CD8-positive, alpha-beta memory T cell (primary cell): ENCODE data around the gene CUX1. TPM values are rescaled to one million over a fixed set of nuclear protein-coding genes. Genes with fewer than 3 reads are reported as not detected.

Experiments used
- CTCF ChIA-PET: fragments of 350-600 bp; sonication (Branson Sonifier 250); formaldehyde crosslinking; loops from one replicate; lab custom pipeline; 2021; ENCODE audit warnings: antibody characterized with exemption; lab: Charles Lee
- POLR2A ChIA-PET: fragments of 350-600 bp; sonication (Branson Sonifier 250); formaldehyde crosslinking; loops from one replicate; lab custom pipeline; 2021; ENCODE audit warnings: antibody characterized with exemption; lab: Charles Lee
- DNase-seq, 5 donors: peaks; one replicate each; pipeline versions ENCODE4 v3.0.0 to v3.0.0-alpha.2; 2020 to 2022; ENCODE audit warnings: mixed read lengths in 1 of 5
- H3K27ac ChIP-seq: one replicate; pipeline ENCODE4 v1.7.0; 2013; ENCODE audit warnings: low read depth, mild to moderate bottlenecking, low read length, moderate library complexity
- H3K27me3 ChIP-seq: 2 replicates; pipeline ENCODE4 v1.7.0; 2013; ENCODE audit warnings: low read length, mild to moderate bottlenecking; ENCODE audit not compliant: insufficient read depth, poor library complexity, severe bottlenecking
- H3K36me3 ChIP-seq: 2 replicates; pipeline ENCODE4 v1.7.0; 2013; ENCODE audit warnings: mild to moderate bottlenecking, low read length, moderate library complexity; ENCODE audit not compliant: insufficient read depth
- H3K4me1 ChIP-seq: 2 replicates; pipeline ENCODE4 v1.7.0; 2013; ENCODE audit warnings: mild to moderate bottlenecking, low read length, moderate library complexity; ENCODE audit not compliant: insufficient read depth
- H3K4me3 ChIP-seq: 2 replicates; pipeline ENCODE4 v1.7.0; 2013; ENCODE audit warnings: mild to moderate bottlenecking, low read length
- H3K9me3 ChIP-seq: 2 replicates; pipeline ENCODE4 v1.7.0; 2013; ENCODE audit warnings: mild to moderate bottlenecking, low read length
- H3K27ac Mint-ChIP-seq, 8 donors: one replicate each; pipeline ENCODE4 v1.8.0; 2020 to 2021; ENCODE audit warnings: mixed read lengths in 8 of 8, mild to moderate bottlenecking in 6 of 8, inconsistent platforms in 3 of 8, moderate library complexity in 3 of 8
- H3K27me3 Mint-ChIP-seq, 2 donors: one replicate each; pipeline ENCODE4 v1.8.0; 2020 to 2021; ENCODE audit warnings: mixed read lengths in 2 of 2, mild to moderate bottlenecking in 1 of 2, moderate library complexity in 1 of 2
- H3K36me3 Mint-ChIP-seq, 3 donors: one replicate each; pipeline ENCODE4 v1.8.0; 2020 to 2021; ENCODE audit warnings: mixed read lengths in 3 of 3, inconsistent platforms in 1 of 3, mild to moderate bottlenecking in 1 of 3
- H3K4me1 Mint-ChIP-seq, 3 donors: one replicate each; pipeline ENCODE4 v1.8.0; 2020 to 2021; ENCODE audit warnings: mixed read lengths in 3 of 3, inconsistent platforms in 1 of 3, mild to moderate bottlenecking in 1 of 3
- H3K4me3 Mint-ChIP-seq, 7 donors: one replicate each; pipeline ENCODE4 v1.8.0; 2020 to 2021; ENCODE audit warnings: mixed read lengths in 7 of 7, mild to moderate bottlenecking in 6 of 7, moderate library complexity in 4 of 7, inconsistent platforms in 2 of 7
- H3K9me3 Mint-ChIP-seq, 5 donors: one replicate each; pipeline ENCODE4 v1.8.0; 2020 to 2022; ENCODE audit warnings: mixed read lengths in 5 of 5, mild to moderate bottlenecking in 3 of 5, moderate library complexity in 2 of 5, inconsistent platforms in 1 of 5
- polyA plus RNA-seq: library from polyadenylated mRNA; unstranded; fragments of 300-500 nt; fragmentation: Illumina TruSeq; gene quantifications from one replicate; pipeline ENCODE4 v1.2.3, GENCODE V29; 2021
- total RNA-seq, 2 experiments: library from RNA; stranded (reverse); gene quantifications; one replicate each; pipeline ENCODE4 v1.2.3, GENCODE V29; 2021

CUX1 gene, protein sequence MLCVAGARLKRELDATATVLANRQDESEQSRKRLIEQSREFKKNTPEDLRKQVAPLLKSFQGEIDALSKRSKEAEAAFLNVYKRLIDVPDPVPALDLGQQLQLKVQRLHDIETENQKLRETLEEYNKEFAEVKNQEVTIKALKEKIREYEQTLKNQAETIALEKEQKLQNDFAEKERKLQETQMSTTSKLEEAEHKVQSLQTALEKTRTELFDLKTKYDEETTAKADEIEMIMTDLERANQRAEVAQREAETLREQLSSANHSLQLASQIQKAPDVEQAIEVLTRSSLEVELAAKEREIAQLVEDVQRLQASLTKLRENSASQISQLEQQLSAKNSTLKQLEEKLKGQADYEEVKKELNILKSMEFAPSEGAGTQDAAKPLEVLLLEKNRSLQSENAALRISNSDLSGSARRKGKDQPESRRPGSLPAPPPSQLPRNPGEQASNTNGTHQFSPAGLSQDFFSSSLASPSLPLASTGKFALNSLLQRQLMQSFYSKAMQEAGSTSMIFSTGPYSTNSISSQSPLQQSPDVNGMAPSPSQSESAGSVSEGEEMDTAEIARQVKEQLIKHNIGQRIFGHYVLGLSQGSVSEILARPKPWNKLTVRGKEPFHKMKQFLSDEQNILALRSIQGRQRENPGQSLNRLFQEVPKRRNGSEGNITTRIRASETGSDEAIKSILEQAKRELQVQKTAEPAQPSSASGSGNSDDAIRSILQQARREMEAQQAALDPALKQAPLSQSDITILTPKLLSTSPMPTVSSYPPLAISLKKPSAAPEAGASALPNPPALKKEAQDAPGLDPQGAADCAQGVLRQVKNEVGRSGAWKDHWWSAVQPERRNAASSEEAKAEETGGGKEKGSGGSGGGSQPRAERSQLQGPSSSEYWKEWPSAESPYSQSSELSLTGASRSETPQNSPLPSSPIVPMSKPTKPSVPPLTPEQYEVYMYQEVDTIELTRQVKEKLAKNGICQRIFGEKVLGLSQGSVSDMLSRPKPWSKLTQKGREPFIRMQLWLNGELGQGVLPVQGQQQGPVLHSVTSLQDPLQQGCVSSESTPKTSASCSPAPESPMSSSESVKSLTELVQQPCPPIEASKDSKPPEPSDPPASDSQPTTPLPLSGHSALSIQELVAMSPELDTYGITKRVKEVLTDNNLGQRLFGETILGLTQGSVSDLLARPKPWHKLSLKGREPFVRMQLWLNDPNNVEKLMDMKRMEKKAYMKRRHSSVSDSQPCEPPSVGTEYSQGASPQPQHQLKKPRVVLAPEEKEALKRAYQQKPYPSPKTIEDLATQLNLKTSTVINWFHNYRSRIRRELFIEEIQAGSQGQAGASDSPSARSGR (N-terminal part only)
- total RNA-seq (10 to 100 TPM; 23.2 to 23.6 TPM), polyA plus RNA-seq (26.4 TPM)

DNA sequence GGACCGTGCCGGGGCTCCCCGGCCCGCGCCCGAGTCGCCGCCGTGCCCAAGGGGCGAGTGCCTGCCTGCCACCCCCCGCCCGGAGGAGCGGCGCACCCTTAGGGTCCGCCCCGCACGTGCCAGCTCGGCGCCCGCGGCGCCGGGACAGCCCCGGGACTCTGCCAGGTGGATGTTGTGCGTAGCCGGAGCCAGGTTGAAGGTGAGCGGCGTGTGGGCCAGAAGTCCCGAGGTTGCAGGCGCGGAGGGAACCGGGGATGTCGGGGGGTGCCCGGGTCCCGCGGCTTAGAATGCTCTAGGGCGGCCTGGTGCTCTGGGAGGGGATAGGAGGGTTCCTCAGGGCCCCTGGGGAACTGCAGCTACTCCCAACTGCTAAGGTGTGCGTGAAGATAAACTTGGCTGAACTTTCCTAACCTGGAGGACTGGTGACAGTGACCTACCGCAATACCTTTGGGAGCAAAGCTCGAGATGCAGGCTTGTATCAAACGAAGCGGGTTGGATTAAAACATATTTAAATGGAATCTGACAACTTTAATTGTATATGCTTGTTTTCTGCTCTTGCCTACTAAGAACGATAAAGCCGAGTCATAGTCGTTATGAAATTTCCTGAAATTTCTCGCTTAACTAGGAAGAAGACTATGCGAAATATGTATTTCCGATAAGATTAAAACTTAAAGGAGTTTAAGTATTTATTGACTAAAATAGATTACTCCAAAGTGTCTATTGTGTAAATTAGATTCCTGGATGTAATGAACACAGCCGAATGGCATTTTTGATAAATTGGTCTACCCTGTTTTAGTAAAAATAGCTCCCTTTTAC lies at the start of gene CUX1:
CUX1 (plus strand) TSS at position 156 of the 816 bp plus-strand sequence; CDS start at position 170, 14 bp downstream.
- Mint-ChIP-seq H3K36me3 (peaks cover 0 to 11% (median 0%) of the 10 kb centered on the region in 3 donors), H3K4me1 (peaks cover 28 to 45% (median 37%) of the 10 kb centered on the region in 3 donors), H3K9me3 (no peaks in the 10 kb centered on the region), H3K4me3 (peak within 1 kb of the TSS; percentile 80 to 92 (median 84)), H3K27ac (peak within 1 kb of the TSS in 6 of 8 donors; percentile 43 to 84 (median 52)), H3K27me3 (no peaks in the 10 kb centered on the region)
- Histone ChIP-seq H3K36me3 (no peaks in the 10 kb centered on the region), H3K9me3 (no peaks in the 10 kb centered on the region), H3K27ac (peak within 1 kb of the TSS; percentile 31), H3K4me1 (peaks cover 16% of the 10 kb centered on the region), H3K27me3 (no peaks in the 10 kb centered on the region), H3K4me3 (peak within 1 kb of the TSS; percentile 24)
- CTCF ChIA-PET, result interaction anchor here (0.9 to 1.3 kb wide), 4 partner anchors 9 to 74 kb away, joined by 3 to 6 read pairs (median 4); no protein-coding TSS in a partner anchor
- POLR2A ChIA-PET, result interaction anchor here (0.5 to 0.7 kb wide), 2 partner anchors 55 to 70 kb away, joined by 3 to 5 read pairs; no protein-coding TSS in a partner anchor
- DNase-seq, result peak in 3 of 5 donors; percentile 10 to 52 (median 46)

DNA sequence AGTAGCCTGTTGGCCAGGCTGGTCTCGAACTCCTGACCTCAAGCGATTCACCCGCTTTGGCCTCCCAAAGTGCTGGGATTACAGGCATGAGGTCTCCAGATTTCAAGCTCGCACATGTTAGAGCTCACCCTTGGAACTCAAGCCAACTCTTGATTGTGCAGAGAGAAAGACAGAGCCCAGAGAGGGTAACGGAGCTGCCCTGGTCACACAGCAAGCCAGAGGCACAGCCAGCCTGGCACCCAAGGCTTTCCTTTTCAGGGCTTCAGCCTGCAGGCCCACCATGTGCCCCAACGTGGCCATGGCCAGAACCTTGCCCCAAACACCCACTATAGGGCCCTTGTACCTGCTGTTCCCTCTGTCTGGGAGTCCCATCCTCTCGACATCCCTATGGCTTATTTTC lies 49.1 kb upstream of the CUX1 start:
- Histone ChIP-seq H3K9me3 (no peaks in the 10 kb centered on the region), H3K4me3 (no peak overlapping the region), H3K36me3 (no peaks in the 10 kb centered on the region), H3K27ac (no peak overlapping the region), H3K27me3 (no peaks in the 10 kb centered on the region), H3K4me1 (no peaks in the 10 kb centered on the region)
- Mint-ChIP-seq H3K27me3 (peaks cover 9% of the 10 kb centered on the region in 2 donors), H3K4me3 (no peak overlapping the region), H3K27ac (peak overlapping the region in 1 of 8 donors; percentile 70), H3K4me1 (no peaks in the 10 kb centered on the region), H3K36me3 (peaks cover 0 to 2% (median 0%) of the 10 kb centered on the region in 3 donors), H3K9me3 (no peaks in the 10 kb centered on the region)
- POLR2A ChIA-PET, result no interaction called here
- no peak for DNase-seq
- CTCF ChIA-PET, result no interaction called here

DNA sequence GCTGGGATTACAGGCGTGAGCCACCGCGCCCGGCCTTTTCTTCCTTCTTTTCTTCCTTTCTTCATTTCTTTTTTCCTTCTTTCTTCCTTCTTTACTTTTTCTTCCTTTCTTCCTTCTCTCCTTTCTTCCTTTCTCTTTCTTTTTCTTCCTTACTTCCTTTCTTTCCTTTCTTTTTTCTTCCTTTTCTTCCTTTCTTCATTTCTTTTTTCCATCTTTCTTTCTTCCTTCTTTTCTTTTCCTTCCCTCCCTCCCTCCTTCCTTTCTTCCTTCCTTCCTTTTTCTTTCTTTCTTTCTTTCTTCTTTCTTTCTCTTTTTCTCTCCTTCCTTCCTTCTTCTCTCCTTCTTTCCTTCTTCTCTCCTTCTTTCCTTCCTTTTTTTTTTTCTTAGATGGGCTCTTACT lies 47.0 kb upstream of the CUX1 start:
- no peaks in the 10 kb centered on the region for H3K9me3 Mint-ChIP-seq
- no peaks in the 10 kb centered on the region for H3K9me3 ChIP-seq
- POLR2A ChIA-PET, result interaction anchor here (0.7 kb wide), 1 partner anchor 31 kb away, joined by 5 read pairs; no protein-coding TSS in a partner anchor
- no peak overlapping the region for H3K4me3 ChIP-seq
- peaks cover 7 to 14% of the 10 kb centered on the region in 2 donors for H3K27me3 Mint-ChIP-seq
- no peak overlapping the region for H3K27ac Mint-ChIP-seq
- no peaks in the 10 kb centered on the region for H3K36me3 ChIP-seq
- CTCF ChIA-PET, result no interaction called here
- H3K27me3 ChIP-seq, result no peaks in the 10 kb centered on the region
- no peaks in the 10 kb centered on the region for H3K4me1 ChIP-seq
- no peaks in the 10 kb centered on the region for H3K4me1 Mint-ChIP-seq
- H3K4me3 Mint-ChIP-seq, result no peak overlapping the region
- DNase-seq, result no peak
- H3K27ac ChIP-seq, result no peak overlapping the region
- H3K36me3 Mint-ChIP-seq, result peaks cover 0 to 2% (median 0%) of the 10 kb centered on the region in 3 donors

DNA sequence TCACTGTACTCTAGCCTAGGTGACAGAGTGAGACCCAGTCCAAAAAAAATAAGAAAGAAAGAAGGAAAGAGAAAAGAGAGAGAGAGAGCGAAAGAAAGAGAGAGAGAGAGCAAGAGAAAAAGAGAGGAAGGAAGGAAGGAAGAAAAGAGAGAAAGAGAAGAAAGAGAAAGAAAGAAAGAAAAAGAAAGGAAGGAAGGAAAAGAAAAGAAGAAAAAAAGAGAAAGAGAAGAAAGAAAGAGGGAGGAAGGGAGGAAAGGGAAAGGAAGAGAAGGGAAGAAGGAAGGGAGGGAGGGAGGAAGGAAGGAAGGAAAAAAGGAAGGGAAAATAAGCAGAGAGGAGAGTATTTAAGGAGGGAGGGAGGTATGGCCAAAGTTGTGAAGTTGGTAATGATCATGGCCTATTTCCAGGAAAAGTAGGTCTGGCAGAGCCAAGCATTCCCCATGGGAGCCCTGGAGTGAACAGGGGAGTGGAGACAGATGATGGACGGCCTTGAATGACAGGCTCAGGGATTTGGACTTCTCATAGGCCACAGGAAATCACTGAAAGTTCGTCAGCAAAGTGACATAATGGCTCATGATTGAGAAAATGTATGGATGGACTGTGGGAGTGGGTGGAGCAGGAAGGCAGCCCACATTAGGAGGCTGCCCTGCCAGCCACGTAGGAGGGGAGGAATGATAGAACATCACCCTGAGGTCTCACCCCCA lies 44.8 kb upstream of the CUX1 start:
- ChIA-PET POLR2A (no interaction called here), CTCF (no interaction called here)
- no peak overlapping the region for H3K27ac Mint-ChIP-seq

DNA sequence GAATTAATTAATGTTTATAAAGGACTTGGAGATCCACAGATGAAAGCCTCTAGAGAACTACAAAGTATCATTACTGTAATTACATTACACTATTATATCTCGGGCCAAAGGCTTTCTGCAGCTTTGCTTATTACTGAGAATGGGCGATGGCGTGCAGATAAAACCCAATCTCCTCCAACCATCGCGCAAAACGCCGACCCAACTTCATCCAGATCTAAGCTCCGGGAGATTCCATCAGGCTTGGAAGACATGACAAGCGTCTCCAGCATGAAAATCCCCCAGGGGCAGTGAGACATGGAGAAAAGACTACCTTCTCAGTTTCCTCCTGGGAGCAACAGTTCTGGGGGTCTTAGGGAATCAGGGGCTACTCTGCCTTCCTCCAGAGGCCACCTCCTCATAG lies 42.2 kb upstream of the CUX1 start:
- H3K27ac ChIP-seq, result no peak overlapping the region
- H3K9me3 ChIP-seq, result no peaks in the 10 kb centered on the region
- ChIA-PET POLR2A (no interaction called here), CTCF (no interaction called here)
- H3K27me3 ChIP-seq, result no peaks in the 10 kb centered on the region
- H3K36me3 ChIP-seq, result no peaks in the 10 kb centered on the region
- H3K4me1 Mint-ChIP-seq, result no peaks in the 10 kb centered on the region
- H3K36me3 Mint-ChIP-seq, result peaks cover 0 to 3% (median 0%) of the 10 kb centered on the region in 3 donors
- no peak overlapping the region for H3K4me3 Mint-ChIP-seq
- DNase-seq, result no peak
- no peaks in the 10 kb centered on the region for H3K4me1 ChIP-seq
- H3K9me3 Mint-ChIP-seq, result no peaks in the 10 kb centered on the region
- no peak overlapping the region for H3K27ac Mint-ChIP-seq
- no peak overlapping the region for H3K4me3 ChIP-seq
- peaks cover 9 to 25% of the 10 kb centered on the region in 2 donors for H3K27me3 Mint-ChIP-seq

More for the DNA sequence above, 44.8 kb upstream of the CUX1 start:
- Mint-ChIP-seq H3K36me3 (peaks cover 0 to 2% (median 0%) of the 10 kb centered on the region in 3 donors), H3K4me1 (no peaks in the 10 kb centered on the region), H3K9me3 (no peaks in the 10 kb centered on the region), H3K27me3 (peaks cover 11 to 25% of the 10 kb centered on the region in 2 donors), H3K4me3 (no peak overlapping the region)
- Histone ChIP-seq H3K36me3 (no peaks in the 10 kb centered on the region), H3K9me3 (no peaks in the 10 kb centered on the region), H3K4me1 (no peaks in the 10 kb centered on the region), H3K27ac (no peak overlapping the region), H3K27me3 (no peaks in the 10 kb centered on the region), H3K4me3 (no peak overlapping the region)
- DNase-seq, result no peak

DNA sequence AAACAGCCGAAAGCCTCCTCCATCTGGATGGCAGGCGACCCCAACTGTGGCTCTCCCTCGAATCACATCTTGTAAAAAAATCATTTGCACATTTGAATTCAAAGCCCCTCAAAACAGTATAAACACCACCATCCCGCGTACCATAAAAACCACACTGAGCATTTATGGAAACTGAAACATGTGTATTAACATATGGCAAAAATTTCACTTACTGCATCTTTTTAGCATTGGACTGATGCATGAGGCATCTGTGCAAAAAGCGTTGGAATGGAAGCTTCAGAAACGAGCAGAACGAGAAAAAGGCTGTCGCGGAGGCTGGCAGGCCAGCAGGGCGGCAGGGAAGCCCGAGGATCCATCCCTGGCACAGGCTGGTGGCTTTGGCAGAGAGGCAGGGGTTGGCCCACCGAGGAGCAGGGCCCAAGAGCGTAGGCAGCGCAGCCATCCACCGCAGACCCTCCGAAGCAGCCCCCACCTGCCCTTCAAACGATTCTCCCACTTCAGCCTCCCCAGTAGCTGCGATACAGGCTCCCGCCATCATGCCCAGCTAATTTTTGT lies 39.3 kb upstream of the CUX1 start:
- no peak overlapping the region for H3K27ac Mint-ChIP-seq
- H3K4me3 Mint-ChIP-seq, result no peak overlapping the region
- no peak overlapping the region for H3K27ac ChIP-seq
- CTCF ChIA-PET, result interaction anchor here (0.9 kb wide), 1 partner anchor 13 kb away, joined by 3 read pairs; no protein-coding TSS in a partner anchor
- no peaks in the 10 kb centered on the region for H3K9me3 Mint-ChIP-seq
- no peak for DNase-seq
- no peaks in the 10 kb centered on the region for H3K4me1 Mint-ChIP-seq
- H3K36me3 Mint-ChIP-seq, result peaks cover 0 to 1% (median 0%) of the 10 kb centered on the region in 3 donors
- peaks cover 4 to 20% of the 10 kb centered on the region in 2 donors for H3K27me3 Mint-ChIP-seq
- H3K36me3 ChIP-seq, result no peaks in the 10 kb centered on the region
- no peaks in the 10 kb centered on the region for H3K4me1 ChIP-seq
- H3K9me3 ChIP-seq, result no peaks in the 10 kb centered on the region
- H3K4me3 ChIP-seq, result no peak overlapping the region
- POLR2A ChIA-PET, result no interaction called here
- no peaks in the 10 kb centered on the region for H3K27me3 ChIP-seq
